Measurements from ENCODE around the gene RBM3. TPM values are rescaled to one million over a fixed set of nuclear protein-coding genes. Genes with fewer than 3 reads are reported as not detected.
A peak's percentile ranks its signal among the peaks of the same experiment; 100 is the strongest.
"Not testable (repeated sequence)": the region's sequence is repeated elsewhere in the genome, so short reads cannot be mapped to it uniquely, and the experiment has no call there.

The RBM3 gene
- 233 and 264 TPM in 2 replicates for total RNA-seq (2022)
- percentile 99 among the genes with signal in this experiment for Bru-seq, nascent RNA
- BruChase-seq, experiment 1, labeled RNA remaining after a 2-hour chase = percentile 99 among the genes with signal in this experiment
- BruChase-seq, experiment 2, labeled RNA remaining after a 6-hour chase = percentile 99 among the genes with signal in this experiment
- long read RNA-seq, transcript RBM3-203 (7 exons, 2,162 nt) = major isoform, 151 of 179 reads
- long read RNA-seq, transcript RBM3-208 (6 exons, 724 nt) = minor isoform, 5 of 179 reads
- long read RNA-seq, partial matches to known transcripts = 8 of 179 reads
- long read RNA-seq, other reads (novel, unspliced or antisense) = 10 of 179 reads

DNA sequence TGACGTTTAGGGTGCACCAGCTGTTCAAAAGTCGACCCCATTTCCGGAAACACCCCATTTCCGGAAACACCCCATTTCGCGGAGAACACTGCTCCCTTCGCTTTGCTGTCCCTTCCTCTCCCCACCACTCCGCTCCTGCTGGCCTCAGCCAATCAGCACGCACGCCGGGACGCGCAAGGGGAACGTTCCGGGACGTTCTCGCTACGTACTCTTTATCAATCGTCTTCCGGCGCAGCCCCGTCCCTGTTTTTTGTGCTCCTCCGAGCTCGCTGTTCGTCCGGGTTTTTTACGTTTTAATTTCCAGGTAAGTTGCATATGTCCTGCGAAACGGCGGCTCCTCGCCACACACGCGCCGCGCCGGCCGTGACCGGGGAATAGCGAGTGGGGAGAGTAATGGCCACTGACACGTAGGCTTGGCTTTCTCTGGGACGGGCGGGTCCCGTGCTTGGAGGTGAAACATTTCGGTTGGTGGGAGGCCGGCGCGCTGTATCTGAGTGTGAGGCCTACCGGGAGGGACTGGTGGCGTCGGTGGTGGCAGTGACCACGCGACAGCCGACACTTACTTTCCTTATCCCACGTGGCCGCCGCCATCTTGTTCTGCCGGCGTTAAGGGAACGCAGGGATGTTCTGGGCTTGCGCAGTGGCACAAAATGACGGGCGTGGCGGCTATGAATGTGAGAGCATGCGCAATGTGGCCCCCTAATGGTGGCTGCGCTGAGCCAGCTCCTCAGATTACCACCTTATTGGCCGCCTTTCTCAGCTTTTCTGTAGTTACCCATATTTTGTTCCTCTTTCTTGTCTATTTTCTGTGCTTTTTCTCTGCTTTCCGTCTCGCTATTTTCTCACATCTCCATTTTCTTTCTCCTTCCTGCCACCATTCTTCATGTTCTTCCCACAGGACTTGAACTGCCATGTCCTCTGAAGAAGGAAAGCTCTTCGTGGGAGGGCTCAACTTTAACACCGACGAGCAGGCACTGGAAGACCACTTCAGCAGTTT is at the start of gene RBM3:
TSS of gene RBM3 (plus strand) at position 215 of the 997 bp plus-strand sequence. CDS start at position 912, 697 bp downstream.
- Histone ChIP-seq H3K4me1 (peaks cover 29% of the 10 kb centered on the region), H3K36me3 (ENCODE audit: control insufficient read depth, insufficient read depth, low read length) (peaks cover 9% of the 10 kb centered on the region), H3K9me3 (no peaks in the 10 kb centered on the region), H3K27me3 (replicated peaks; ENCODE audit: control insufficient read depth, insufficient read depth, low read length) (no peaks in the 10 kb centered on the region), H3K4me3 (ENCODE audit: low read depth, low read length) (peak within 1 kb of the TSS; percentile 80)
- Mint-ChIP-seq H3K27me3 (ENCODE audit: insufficient read depth, unreplicated experiment) (no peaks in the 10 kb centered on the region), H3K4me3 (ENCODE audit: unreplicated experiment) (peak within 1 kb of the TSS; percentile 94), H3K27ac (ENCODE audit: unreplicated experiment) (peak within 1 kb of the TSS; percentile 99), H3K9me3 (ENCODE audit: unreplicated experiment) (no peaks in the 10 kb centered on the region), H3K36me3 (ENCODE audit: insufficient read depth, unreplicated experiment) (peaks cover 59% of the 10 kb centered on the region), H3K4me1 (ENCODE audit: low read depth, unreplicated experiment) (peaks cover 2% of the 10 kb centered on the region)
- TF ChIP-seq, protein P1, sequence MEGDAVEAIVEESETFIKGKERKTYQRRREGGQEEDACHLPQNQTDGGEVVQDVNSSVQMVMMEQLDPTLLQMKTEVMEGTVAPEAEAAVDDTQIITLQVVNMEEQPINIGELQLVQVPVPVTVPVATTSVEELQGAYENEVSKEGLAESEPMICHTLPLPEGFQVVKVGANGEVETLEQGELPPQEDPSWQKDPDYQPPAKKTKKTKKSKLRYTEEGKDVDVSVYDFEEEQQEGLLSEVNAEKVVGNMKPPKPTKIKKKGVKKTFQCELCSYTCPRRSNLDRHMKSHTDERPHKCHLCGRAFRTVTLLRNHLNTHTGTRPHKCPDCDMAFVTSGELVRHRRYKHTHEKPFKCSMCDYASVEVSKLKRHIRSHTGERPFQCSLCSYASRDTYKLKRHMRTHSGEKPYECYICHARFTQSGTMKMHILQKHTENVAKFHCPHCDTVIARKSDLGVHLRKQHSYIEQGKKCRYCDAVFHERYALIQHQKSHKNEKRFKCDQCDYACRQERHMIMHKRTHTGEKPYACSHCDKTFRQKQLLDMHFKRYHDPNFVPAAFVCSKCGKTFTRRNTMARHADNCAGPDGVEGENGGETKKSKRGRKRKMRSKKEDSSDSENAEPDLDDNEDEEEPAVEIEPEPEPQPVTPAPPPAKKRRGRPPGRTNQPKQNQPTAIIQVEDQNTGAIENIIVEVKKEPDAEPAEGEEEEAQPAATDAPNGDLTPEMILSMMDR (IDR thresholded peaks at IDR 0.05; ENCODE audit: insufficient read depth in 1 of 2, low read depth in 1 of 2, low read length in 1 of 2, severe bottlenecking in 1 of 2, unreplicated experiment in 1 of 2) = peak in 1 of 2 experiments; percentile 25
- CTCF ChIA-PET = no interaction called here
- peak; percentile 91 to 93 for DNase-seq
- BruUV-seq (replicated peaks) = TSS peak; percentile 65
- POLR2A ChIA-PET = interaction anchor here (0.5 to 1.3 kb wide), 4 partner anchors 24 to 163 kb away, joined by 3 to 9 read pairs (median 3); partner anchors contain the start of gene TBC1D25
- intact Hi-C loops (cut with micrococcal nuclease; ENCODE audit: unreplicated experiment) = loop anchor here (1.0 kb wide), 2 partner anchors 24 to 35 kb away; partner anchors contain the start of gene TBC1D25

DNA sequence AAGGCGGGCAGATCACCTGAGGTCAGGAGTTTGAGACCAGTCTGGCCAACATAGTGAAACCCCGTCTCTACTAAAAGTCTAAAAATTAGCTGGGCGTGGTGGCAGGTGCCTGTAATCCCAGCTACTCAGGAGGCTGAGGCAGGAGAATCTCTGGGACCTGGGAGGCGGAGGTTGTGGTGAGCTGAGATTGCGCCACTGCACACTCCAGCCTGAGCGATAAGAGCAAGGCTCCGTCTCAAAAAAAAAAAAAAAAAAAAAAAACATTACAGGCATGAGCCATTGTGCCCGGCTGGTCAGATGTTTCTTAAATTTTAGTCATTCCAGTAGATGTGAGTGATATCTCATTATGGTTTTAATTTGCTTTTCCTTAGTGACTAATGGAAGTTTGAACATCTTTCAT is 48.4 kb upstream of the RBM3 start:
- CTCF ChIA-PET; H3K9me3 Mint-ChIP-seq (ENCODE audit: unreplicated experiment); H3K27ac Mint-ChIP-seq (ENCODE audit: unreplicated experiment); BruUV-seq (replicated peaks); H3K9me3 ChIP-seq; H3K27me3 Mint-ChIP-seq (ENCODE audit: insufficient read depth, unreplicated experiment); H3K4me3 Mint-ChIP-seq (ENCODE audit: unreplicated experiment); POLR2A ChIA-PET; H3K4me1 Mint-ChIP-seq (ENCODE audit: low read depth, unreplicated experiment); DNase-seq; H3K27me3 ChIP-seq (replicated peaks; ENCODE audit: control insufficient read depth, insufficient read depth, low read length); H3K4me1 ChIP-seq; intact Hi-C loops (cut with micrococcal nuclease; ENCODE audit: unreplicated experiment); H3K36me3 ChIP-seq (ENCODE audit: control insufficient read depth, insufficient read depth, low read length); H3K4me3 ChIP-seq (ENCODE audit: low read depth, low read length): not testable (repeated sequence)
- H3K36me3 Mint-ChIP-seq (ENCODE audit: insufficient read depth, unreplicated experiment) = peaks cover 33% of the 10 kb centered on the region

DNA sequence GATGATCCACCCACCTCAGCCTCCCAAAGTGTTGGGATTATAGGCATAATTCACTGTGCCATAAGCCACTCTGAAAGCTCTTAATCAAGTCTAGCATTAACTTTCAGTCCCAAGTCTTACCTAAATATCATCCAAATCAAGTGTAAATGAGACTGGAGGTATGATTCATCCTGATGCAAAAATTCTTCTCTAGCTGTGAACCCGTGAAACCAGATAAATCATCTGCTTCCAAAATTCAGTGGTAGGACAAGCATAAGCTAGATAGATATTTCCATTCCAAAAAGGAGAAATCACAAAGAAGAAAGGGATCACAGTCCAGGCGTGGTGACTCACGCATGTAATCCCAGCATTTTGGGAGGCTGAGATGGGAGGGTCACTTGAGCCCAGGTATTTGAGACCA is 43.5 kb upstream of the RBM3 start:
- Mint-ChIP-seq H3K4me3 (ENCODE audit: unreplicated experiment) (no peak overlapping the region), H3K9me3 (ENCODE audit: unreplicated experiment) (no peaks in the 10 kb centered on the region)
- CTCF ChIA-PET = no interaction called here

More for the DNA sequence above, 43.5 kb upstream of the RBM3 start:
- Mint-ChIP-seq H3K27me3 (ENCODE audit: insufficient read depth, unreplicated experiment) (no peaks in the 10 kb centered on the region), H3K36me3 (ENCODE audit: insufficient read depth, unreplicated experiment) (peaks cover 31% of the 10 kb centered on the region), H3K4me1 (ENCODE audit: low read depth, unreplicated experiment) (peaks cover 10% of the 10 kb centered on the region), H3K27ac (ENCODE audit: unreplicated experiment) (no peak overlapping the region)
- intact Hi-C loops (cut with micrococcal nuclease; ENCODE audit: unreplicated experiment) = no loop called here
- BruUV-seq (replicated peaks) = no TSS peak
- POLR2A ChIA-PET = no interaction called here
- Histone ChIP-seq H3K4me3 (ENCODE audit: low read depth, low read length) (no peak overlapping the region), H3K27me3 (replicated peaks; ENCODE audit: control insufficient read depth, insufficient read depth, low read length) (no peaks in the 10 kb centered on the region), H3K36me3 (ENCODE audit: control insufficient read depth, insufficient read depth, low read length) (peaks cover 1% of the 10 kb centered on the region; the same call in 1 of the 2 replicates), H3K9me3 (no peaks in the 10 kb centered on the region), H3K4me1 (0 out of 2 replicates have a peak, but pooled peaks cover 5% of the 10 kb centered on the region)
- TF ChIP-seq, protein P1 (IDR thresholded peaks at IDR 0.05; ENCODE audit: insufficient read depth in 1 of 2, low read depth in 1 of 2, low read length in 1 of 2, severe bottlenecking in 1 of 2, unreplicated experiment in 1 of 2) = no peak
- DNase-seq = no peak
